H9 (cell line): Measurements from ENCODE around the gene L3MBTL4. TPM values are rescaled to one million over a fixed set of nuclear protein-coding genes. Genes with fewer than 3 reads are reported as not detected.

Experiments used
- DNase-seq: peaks from one replicate; pipeline ENCODE4 v3.0.0-alpha.2; 2017
- H2AFZ ChIP-seq: one replicate; pipeline ENCODE4 v1.6.1; 2013; ENCODE audit warnings: mild to moderate bottlenecking, low read length, control low read depth, moderate library complexity
- H2AK5ac ChIP-seq: 2 replicates; pipeline ENCODE4 v1.6.1; 2013; ENCODE audit warnings: low read length, control low read depth, mixed read lengths; ENCODE audit not compliant: insufficient read length
- H2BK120ac ChIP-seq: one replicate; pipeline ENCODE4 v1.6.1; 2013; ENCODE audit warnings: low read depth, mild to moderate bottlenecking, low read length, control low read depth, inconsistent platforms; ENCODE audit not compliant: poor library complexity, severe bottlenecking
- H2BK12ac ChIP-seq: 2 replicates; pipeline ENCODE4 v1.6.1; 2013; ENCODE audit warnings: low read length, control low read depth, mixed read lengths, low read depth; ENCODE audit not compliant: insufficient read length
- H2BK15ac ChIP-seq: 2 replicates; pipeline ENCODE4 v1.6.1; 2013; ENCODE audit warnings: low read depth, low read length, control low read depth
- H2BK20ac ChIP-seq: one replicate; pipeline ENCODE4 v1.6.1; 2013; ENCODE audit warnings: low read depth, mild to moderate bottlenecking, low read length, control low read depth, inconsistent platforms; ENCODE audit not compliant: poor library complexity, severe bottlenecking
- H2BK5ac ChIP-seq: 2 replicates; pipeline ENCODE4 v1.6.1; 2013; ENCODE audit warnings: low read length, control low read depth, mixed read lengths; ENCODE audit not compliant: insufficient read length
- H3K14ac ChIP-seq: 2 replicates; pipeline ENCODE4 v1.6.1; 2013; ENCODE audit warnings: low read length, control low read depth; ENCODE audit not compliant: insufficient read depth
- H3K18ac ChIP-seq: 2 replicates; pipeline ENCODE4 v1.6.1; 2013; ENCODE audit warnings: low read depth, mild to moderate bottlenecking, mixed read lengths, low read length, control low read depth; ENCODE audit not compliant: insufficient read length
- H3K23ac ChIP-seq: 2 replicates; pipeline ENCODE4 v1.6.1; 2013; ENCODE audit warnings: low read length, control low read depth, mixed read lengths, low read depth; ENCODE audit not compliant: insufficient read length
- H3K23me2 ChIP-seq: 2 replicates; pipeline ENCODE4 v1.6.1; 2013; ENCODE audit warnings: low read depth, mild to moderate bottlenecking, mixed read lengths, low read length, control low read depth; ENCODE audit not compliant: insufficient read length, poor library complexity, severe bottlenecking
- H3K27ac ChIP-seq: 2 replicates; pipeline ENCODE4 v1.5.1; 2013; ENCODE audit warnings: low read length, control low read depth, mixed read lengths, low read depth; ENCODE audit not compliant: insufficient read length
- H3K27me3 ChIP-seq: 2 replicates; pipeline ENCODE4 v1.6.1; 2013; ENCODE audit warnings: low read length, control low read depth, inconsistent platforms; ENCODE audit not compliant: insufficient read depth
- H3K4ac ChIP-seq: 2 replicates; pipeline ENCODE4 v1.6.1; 2013; ENCODE audit warnings: low read depth, mild to moderate bottlenecking, control low read depth, inconsistent platforms, low read length, moderate library complexity
- H3K4me1 ChIP-seq: 2 replicates; pipeline ENCODE4 v1.6.1; 2013; ENCODE audit warnings: low read length, control low read depth, inconsistent platforms; ENCODE audit not compliant: insufficient read depth
- H3K4me2 ChIP-seq: 2 replicates; pipeline ENCODE4 v1.6.1; 2013; ENCODE audit warnings: low read length, control low read depth, mixed read lengths; ENCODE audit not compliant: insufficient read length, insufficient read depth
- H3K56ac ChIP-seq: 2 replicates; pipeline ENCODE4 v1.6.1; 2013; ENCODE audit warnings: low read depth, mild to moderate bottlenecking, mixed read lengths, low read length, control low read depth; ENCODE audit not compliant: insufficient read length
- H3K79me1 ChIP-seq: 2 replicates; pipeline ENCODE4 v1.6.1; 2013; ENCODE audit warnings: low read depth, mild to moderate bottlenecking, moderate library complexity, low read length, control low read depth, inconsistent platforms; ENCODE audit not compliant: insufficient read depth, poor library complexity, severe bottlenecking
- H3K79me2 ChIP-seq: 2 replicates; pipeline ENCODE4 v1.6.1; 2013; ENCODE audit warnings: low read length, control low read depth, inconsistent platforms; ENCODE audit not compliant: insufficient read depth
- H3K9ac ChIP-seq: 2 replicates; pipeline ENCODE4 v1.6.1; 2013; ENCODE audit warnings: low read length, control low read depth, mixed read lengths; ENCODE audit not compliant: insufficient read length; ENCODE audit errors: extremely low read depth
- H3K9me3 ChIP-seq: one replicate; pipeline ENCODE4 v1.6.1; 2013; ENCODE audit warnings: low read depth, low read length, inconsistent platforms; ENCODE audit not compliant: control insufficient read depth
- H3T11ph ChIP-seq: one replicate; pipeline ENCODE4 v1.6.1; 2013; ENCODE audit warnings: mild to moderate bottlenecking, low read length, control low read depth, inconsistent platforms
- H4K20me1 ChIP-seq: one replicate; pipeline ENCODE4 v1.6.1; 2013; ENCODE audit not compliant: control insufficient read depth, insufficient read length, insufficient read depth
- H4K5ac ChIP-seq: 2 replicates; pipeline ENCODE4 v1.6.1; 2013; ENCODE audit warnings: low read depth, mild to moderate bottlenecking, mixed read lengths, low read length, control low read depth; ENCODE audit not compliant: insufficient read length
- H4K8ac ChIP-seq: replicated peaks from 2 replicates; pipeline ENCODE4 v1.6.1; 2013; ENCODE audit warnings: low read length, control low read depth, mixed read lengths, low read depth; ENCODE audit not compliant: insufficient read length
- H4K91ac ChIP-seq: 2 replicates; pipeline ENCODE4 v1.6.1; 2013; ENCODE audit warnings: low read depth, mild to moderate bottlenecking, moderate library complexity, mixed read lengths, low read length, control low read depth; ENCODE audit not compliant: insufficient read length
- H3K27ac Mint-ChIP-seq, 3 experiments: 2 replicates in 2 of 3; 3 replicates in 1 of 3; pipeline ENCODE4 v1.8.0; 2020 to 2021; ENCODE audit warnings: mixed read lengths in 3 of 3, mild to moderate bottlenecking in 1 of 3, moderate library complexity in 1 of 3
- H3K27me3 Mint-ChIP-seq: 2 replicates; pipeline ENCODE4 v1.8.0; 2021; ENCODE audit warnings: low read depth, mild to moderate bottlenecking, moderate library complexity, mixed read lengths
- H3K36me3 Mint-ChIP-seq, 3 experiments: 2 replicates in 2 of 3; 3 replicates in 1 of 3; pipeline ENCODE4 v1.8.0; 2020 to 2021; ENCODE audit warnings: low read depth in 3 of 3, mixed read lengths in 3 of 3; ENCODE audit not compliant: insufficient read depth in 1 of 3
- H3K4me1 Mint-ChIP-seq, 2 experiments: 2 replicates each; pipeline ENCODE4 v1.8.0; 2020; ENCODE audit warnings: mixed read lengths in 2 of 2
- H3K4me3 Mint-ChIP-seq, 2 experiments: 2 replicates in 1 of 2; 3 replicates in 1 of 2; pipeline ENCODE4 v1.8.0; 2020 to 2021; ENCODE audit warnings: mild to moderate bottlenecking in 2 of 2, mixed read lengths in 2 of 2, moderate library complexity in 1 of 2
- H3K9me3 Mint-ChIP-seq, 2 experiments: 2 replicates in 1 of 2; 3 replicates in 1 of 2; pipeline ENCODE4 v1.8.0; 2020; ENCODE audit warnings: mild to moderate bottlenecking in 2 of 2, mixed read lengths in 2 of 2, moderate library complexity in 1 of 2
- WGBS: extraction: QIAGEN DNeasy Blood & Tissue Kit; methylation state at CpG from one replicate; pipeline ENCODE4 v1.1.7; 2013; ENCODE audit warnings: missing lambda C conversion rate, low lambda C conversion rate, mixed read lengths; ENCODE audit not compliant: insufficient read length; ENCODE audit errors: extremely low coverage; 5-methylcytosine and 5-hydroxymethylcytosine counted together
- total RNA-seq: library from RNA; stranded (reverse); gene quantifications from 2 replicates; pipeline ENCODE4 v1.2.1, GENCODE V29; 2021
- TF ChIP-seq, protein P1 (sequence below): fragments of 200-600 bp; sonication (generic); conservative IDR thresholded peaks from 3 replicates; pipeline ENCODE4 v1.8.0; 2021; ENCODE audit warnings: antibody characterized with exemption, mild to moderate bottlenecking

L3MBTL4 gene
- total RNA-seq, 1 experiment from 2014 or later, result 1.9 TPM

DNA sequence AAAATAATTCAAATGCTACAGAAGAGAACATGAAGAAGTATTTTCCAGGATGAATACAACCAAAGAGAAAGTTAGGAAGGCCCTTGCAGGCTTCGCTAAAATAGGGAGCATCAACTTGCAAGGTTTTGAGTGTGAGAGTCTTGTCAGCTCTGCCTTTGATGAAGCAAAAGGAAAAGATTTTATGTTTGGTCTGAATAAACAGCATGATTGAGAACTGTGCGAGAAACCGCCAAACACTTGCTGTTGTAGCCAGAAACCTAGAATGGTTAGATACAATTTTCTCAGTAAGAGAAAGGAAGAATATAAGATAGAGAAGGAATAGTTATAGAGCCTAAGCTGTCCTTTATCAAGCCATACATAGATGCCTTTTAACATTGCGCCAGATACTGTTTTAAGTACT is 163.6 kb downstream of the L3MBTL4 start:
- no CpG with 5 or more reads among the region's 4 CpGs for WGBS

More for the DNA sequence above, 163.6 kb downstream of the L3MBTL4 start:
- Histone ChIP-seq H3K79me2 (no peaks in the 10 kb centered on the region), H3K4ac (no peak overlapping the region), H4K8ac (no peak overlapping the region), H4K5ac (no peak overlapping the region), H3K4me2 (no peak overlapping the region), H2BK12ac (no peak overlapping the region), H2BK15ac (no peak overlapping the region), H2AK5ac (no peak overlapping the region), H2BK120ac (no peak overlapping the region), H3K23ac (no peak overlapping the region), H3K23me2 (no peaks in the 10 kb centered on the region), H2BK5ac (no peak overlapping the region), H3K14ac (no peak overlapping the region), H3K79me1 (no peaks in the 10 kb centered on the region), H4K20me1 (no peaks in the 10 kb centered on the region), H3K27ac (no peak overlapping the region), H3K27me3 (no peaks in the 10 kb centered on the region), H2BK20ac (no peak overlapping the region), H3K9ac (no peak overlapping the region), H3K56ac (no peak overlapping the region), H3T11ph (no peak overlapping the region), H2AFZ (no peak overlapping the region), H3K18ac (no peak overlapping the region), H3K9me3 (no peaks in the 10 kb centered on the region), H3K4me1 (no peaks in the 10 kb centered on the region), H4K91ac (no peak overlapping the region)
- no peaks in the 10 kb centered on the region for H3K4me1 Mint-ChIP-seq
- no peaks in the 10 kb centered on the region for H3K27me3 Mint-ChIP-seq
- no peak overlapping the region for H3K4me3 Mint-ChIP-seq
- no peak for DNase-seq
- H3K9me3 Mint-ChIP-seq, result no peaks in the 10 kb centered on the region
- no peaks in the 10 kb centered on the region for H3K36me3 Mint-ChIP-seq
- TF ChIP-seq, protein P1, sequence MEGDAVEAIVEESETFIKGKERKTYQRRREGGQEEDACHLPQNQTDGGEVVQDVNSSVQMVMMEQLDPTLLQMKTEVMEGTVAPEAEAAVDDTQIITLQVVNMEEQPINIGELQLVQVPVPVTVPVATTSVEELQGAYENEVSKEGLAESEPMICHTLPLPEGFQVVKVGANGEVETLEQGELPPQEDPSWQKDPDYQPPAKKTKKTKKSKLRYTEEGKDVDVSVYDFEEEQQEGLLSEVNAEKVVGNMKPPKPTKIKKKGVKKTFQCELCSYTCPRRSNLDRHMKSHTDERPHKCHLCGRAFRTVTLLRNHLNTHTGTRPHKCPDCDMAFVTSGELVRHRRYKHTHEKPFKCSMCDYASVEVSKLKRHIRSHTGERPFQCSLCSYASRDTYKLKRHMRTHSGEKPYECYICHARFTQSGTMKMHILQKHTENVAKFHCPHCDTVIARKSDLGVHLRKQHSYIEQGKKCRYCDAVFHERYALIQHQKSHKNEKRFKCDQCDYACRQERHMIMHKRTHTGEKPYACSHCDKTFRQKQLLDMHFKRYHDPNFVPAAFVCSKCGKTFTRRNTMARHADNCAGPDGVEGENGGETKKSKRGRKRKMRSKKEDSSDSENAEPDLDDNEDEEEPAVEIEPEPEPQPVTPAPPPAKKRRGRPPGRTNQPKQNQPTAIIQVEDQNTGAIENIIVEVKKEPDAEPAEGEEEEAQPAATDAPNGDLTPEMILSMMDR, result no peak
- no peak overlapping the region for H3K27ac Mint-ChIP-seq
